T-helper 9 cell (primary cell): Measurements from ENCODE around the gene SMG5.
"Not testable (repeated sequence)": the region's sequence is repeated elsewhere in the genome, so short reads cannot be mapped to it uniquely, and the experiment has no call there.

ENCODE experiments used
- DNase-seq: peaks from one replicate; pipeline ENCODE4 v3.0.0-alpha.2; 2020

SMG5 gene

GRCh38 chr1:156242738-156243137, 39.9 kb downstream of the SMG5 start:
- no peak for DNase-seq

DNA sequence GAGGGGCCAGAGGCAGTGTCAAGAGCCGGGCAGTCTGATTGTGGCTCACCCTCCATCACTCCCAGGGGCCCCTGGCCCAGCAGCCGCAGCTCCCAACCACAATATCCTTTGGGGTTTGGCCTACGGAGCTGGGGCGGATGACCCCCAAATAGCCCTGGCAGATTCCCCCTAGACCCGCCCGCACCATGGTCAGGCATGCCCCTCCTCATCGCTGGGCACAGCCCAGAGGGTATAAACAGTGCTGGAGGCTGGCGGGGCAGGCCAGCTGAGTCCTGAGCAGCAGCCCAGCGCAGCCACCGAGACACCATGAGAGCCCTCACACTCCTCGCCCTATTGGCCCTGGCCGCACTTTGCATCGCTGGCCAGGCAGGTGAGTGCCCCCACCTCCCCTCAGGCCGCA, 40.7 kb downstream of the SMG5 start, which contains the start of gene BGLAP:
Gene BGLAP (plus strand): TSS at position 259 of the 400 bp plus-strand sequence. CDS start 48 bp downstream, at position 307.
- DNase-seq = no peak

GRCh38 chr1:156241311-156241811, 41.3 kb downstream of the SMG5 start:
- DNase-seq = no peak

GRCh38 chr1:156238248-156238647, 44.4 kb downstream of the SMG5 start:
- no peak for DNase-seq

GRCh38 chr1:156236164-156236563, 46.5 kb downstream of the SMG5 start:
- DNase-seq = no peak

GRCh38 chr1:156233426-156234127, 49.0 kb downstream of the SMG5 start:
- DNase-seq = no peak

GRCh38 chr1:156232201-156232894, 50.3 kb downstream of the SMG5 start:
- no peak for DNase-seq

GRCh38 chr1:156230473-156230837, 52.2 kb downstream of the SMG5 start:
- DNase-seq = no peak

GRCh38 chr1:156229809-156230472, 52.7 kb downstream of the SMG5 start:
- DNase-seq = no peak

- no peak for DNase-seq
Observed at GRCh38 chr1:156228501-156228900, 54.1 kb downstream of the SMG5 start.

GRCh38 chr1:156226782-156227181, 55.8 kb downstream of the SMG5 start:
- DNase-seq = no peak

DNA sequence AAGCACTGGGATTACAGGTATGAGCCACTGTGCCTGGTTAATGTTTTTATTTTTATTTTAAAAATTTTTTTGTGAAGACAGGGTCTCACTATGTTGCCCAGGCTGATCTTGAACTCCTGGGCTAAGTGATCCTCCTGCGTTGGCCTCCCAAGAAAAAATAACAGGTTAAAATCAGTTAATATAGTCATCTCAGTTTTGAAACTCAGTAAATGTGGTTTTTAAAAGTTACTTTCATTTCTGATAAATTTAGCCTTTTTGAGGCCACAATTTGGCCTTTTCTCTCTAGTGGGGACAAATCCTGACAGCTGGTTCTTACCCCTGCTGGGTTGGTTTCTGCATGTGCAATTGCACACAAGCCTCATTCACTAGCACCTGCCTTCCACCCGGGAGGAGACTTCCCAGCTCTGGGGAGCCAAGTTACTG, 56.5 kb downstream of the SMG5 start:
- no peak for DNase-seq

GRCh38 chr1:156225677-156226014, 57.0 kb downstream of the SMG5 start:
- DNase-seq = no peak

GRCh38 chr1:156221986-156222692, 60.5 kb downstream of the SMG5 start:
- DNase-seq = no peak

DNA sequence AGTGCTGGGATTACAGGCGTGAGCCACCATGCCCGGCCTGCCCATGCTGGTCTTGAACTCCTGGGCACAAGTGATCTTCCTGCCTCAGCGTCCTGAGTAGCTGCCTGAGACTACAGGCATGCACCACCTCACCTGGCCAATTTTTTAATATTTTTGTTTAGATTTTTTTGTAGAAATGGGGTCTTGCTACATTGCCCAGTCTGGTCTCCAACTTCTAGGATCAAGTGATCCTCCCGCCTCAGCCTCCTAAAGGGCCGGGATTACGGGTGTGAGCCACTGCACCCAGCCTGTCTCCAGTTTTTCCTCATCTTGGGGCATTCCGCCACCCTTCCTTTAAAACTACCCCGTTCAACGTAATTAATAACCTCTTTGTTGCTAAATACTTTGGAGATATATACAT, 62.4 kb downstream of the SMG5 start:
- no peak for DNase-seq

DNA sequence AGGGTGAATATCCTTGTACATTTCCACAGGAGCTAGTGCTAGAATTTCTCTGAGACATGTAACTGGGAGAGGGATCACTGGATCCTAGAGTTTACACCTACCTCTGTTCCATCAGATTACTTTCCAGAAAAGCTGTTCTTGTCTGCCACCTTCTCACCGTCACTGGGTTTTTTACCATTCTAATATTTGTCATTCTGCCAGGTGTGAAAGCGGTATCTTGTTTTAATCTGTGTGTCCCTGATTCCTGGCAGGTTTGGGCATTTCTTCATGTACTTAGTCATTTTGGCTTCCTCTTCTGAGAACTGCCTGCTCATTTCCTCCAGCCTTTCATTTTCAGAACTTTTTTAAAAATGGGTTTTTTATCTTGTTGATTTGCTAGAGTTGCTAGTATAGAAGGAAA, 64.8 kb downstream of the SMG5 start:
- no peak for DNase-seq

DNA sequence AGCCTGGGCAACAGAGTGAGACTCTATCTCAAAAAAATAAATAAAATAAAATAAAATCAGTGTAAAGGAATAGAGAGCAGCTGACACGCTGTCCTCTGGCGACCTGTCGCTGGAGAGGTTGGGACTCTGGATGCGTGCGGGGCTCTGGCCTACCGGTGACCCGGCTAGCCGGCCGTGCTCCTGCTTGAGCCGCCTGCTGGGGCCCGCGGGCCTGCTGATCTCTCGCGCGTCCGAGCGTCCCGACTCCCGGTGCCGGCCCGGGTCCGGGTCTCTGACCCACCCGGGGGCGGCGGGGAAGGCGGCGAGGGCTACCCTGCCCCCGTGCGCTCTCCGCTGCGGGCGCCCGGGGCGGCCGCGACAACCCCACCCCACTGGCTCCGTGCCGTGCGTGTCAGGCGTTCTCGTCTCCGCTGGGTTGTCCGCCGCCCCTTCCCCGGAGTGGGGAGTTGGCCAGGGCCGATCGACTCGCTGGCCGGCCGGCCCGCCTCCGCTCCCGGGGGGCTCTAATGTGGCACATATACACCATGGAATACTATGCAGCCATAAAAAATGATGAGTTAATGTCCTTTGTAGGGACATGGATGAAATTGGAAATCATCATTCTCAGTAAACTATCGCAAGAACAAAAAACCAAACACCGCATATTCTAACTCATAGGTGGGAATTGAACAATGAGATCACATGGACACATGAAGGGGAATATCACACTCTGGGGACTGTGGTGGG, 66.1 kb downstream of the SMG5 start:
- not testable (repeated sequence) for DNase-seq

- no peak for DNase-seq
Observed at GRCh38 chr1:156214024-156214748, 68.4 kb downstream of the SMG5 start.

- DNase-seq = no peak
Observed at GRCh38 chr1:156213644-156213966, 69.0 kb downstream of the SMG5 start.

DNA sequence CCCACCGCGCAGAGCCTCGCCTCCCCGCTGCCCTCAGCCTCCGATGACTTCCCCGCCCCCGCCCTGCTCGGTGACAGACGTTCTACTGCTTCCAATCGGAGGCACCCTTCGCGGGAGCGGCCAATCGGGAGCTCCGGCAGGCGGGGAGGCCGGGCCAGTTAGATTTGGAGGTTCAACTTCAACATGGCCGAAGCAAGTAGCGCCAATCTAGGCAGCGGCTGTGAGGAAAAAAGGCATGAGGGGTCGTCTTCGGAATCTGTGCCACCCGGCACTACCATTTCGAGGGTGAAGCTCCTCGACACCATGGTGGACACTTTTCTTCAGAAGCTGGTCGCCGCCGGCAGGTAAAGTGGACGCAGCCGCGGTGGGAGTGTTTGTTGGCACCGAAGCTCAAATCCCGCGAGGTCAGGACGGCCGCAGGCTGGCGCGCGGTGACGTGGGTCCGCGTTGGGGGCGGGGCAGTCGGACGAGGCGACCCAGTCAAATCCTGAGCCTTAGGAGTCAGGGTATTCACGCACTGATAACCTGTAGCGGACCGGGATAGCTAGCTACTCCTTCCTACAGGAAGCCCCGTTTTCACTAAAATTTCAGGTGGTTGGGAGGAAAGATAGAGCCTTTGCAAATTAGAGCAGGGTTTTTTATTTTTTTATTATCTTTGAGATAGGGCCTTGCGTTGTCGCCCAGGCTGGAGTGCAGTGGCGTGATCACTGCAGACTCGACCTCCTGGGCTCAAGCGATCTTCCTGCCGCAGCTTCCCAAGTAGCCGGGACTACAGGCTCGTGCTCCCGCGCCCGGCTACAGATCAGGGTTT, 69.6 kb downstream of the SMG5 start, which contains the start of gene PMF1:
Gene PMF1 (plus strand): TSS at position 175 of the 811 bp plus-strand sequence. CDS start 9 bp downstream, at position 184.
- peak; percentile 93 for DNase-seq

DNA sequence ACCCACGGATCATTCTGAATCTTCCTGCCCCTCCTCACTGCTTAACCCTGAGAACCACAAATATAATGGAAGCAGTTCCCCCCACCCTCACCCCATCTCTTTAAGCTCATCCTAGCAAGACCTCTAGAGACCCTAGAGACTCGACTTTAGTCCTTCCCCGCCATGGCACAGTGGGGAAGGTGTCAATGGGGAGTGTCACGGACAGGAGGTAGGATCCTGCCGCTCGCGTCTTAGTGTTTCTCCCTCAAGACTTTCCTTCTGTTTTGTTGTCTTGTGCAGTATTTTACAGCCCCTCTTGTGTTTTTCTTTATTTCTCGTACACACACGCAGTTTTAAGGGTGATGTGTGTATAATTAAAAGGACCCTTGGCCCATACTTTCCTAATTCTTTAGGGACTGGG, 70.5 kb downstream of the SMG5 start:
- DNase-seq = no peak
